OCI-LY1 (cell line): ENCODE measurements around the gene PHC3.

ENCODE experiments used
- H2AFZ ChIP-seq: fragments of 200-600 bp; sonication (generic), shearing (Covaris generic); 2 replicates; pipeline ENCODE4 v1.6.0; 2014; ENCODE audit warnings: antibody characterized with exemption, mild to moderate bottlenecking, low read length
- H3F3A ChIP-seq: fragments of 200-600 bp; sonication (generic), shearing (Covaris generic); 2 replicates; pipeline ENCODE4 v1.6.0; 2014; ENCODE audit warnings: mild to moderate bottlenecking, antibody characterized with exemption, low read length, moderate library complexity; ENCODE audit not compliant: insufficient read depth
- H3K27ac ChIP-seq: fragments of 200-600 bp; sonication (generic); 2 replicates; pipeline ENCODE4 v1.5.1; 2014; ENCODE audit warnings: low read length, mixed run types, mild to moderate bottlenecking, low read depth; ENCODE audit not compliant: poor library complexity, severe bottlenecking
- H3K27me3 ChIP-seq: fragments of 200-600 bp; sonication (generic); 2 replicates; pipeline ENCODE4 v1.6.0; 2014; ENCODE audit warnings: antibody characterized with exemption, mild to moderate bottlenecking, low read length, moderate library complexity; ENCODE audit not compliant: insufficient read depth
- H3K36me3 ChIP-seq: fragments of 200-600 bp; sonication (generic); 2 replicates; pipeline ENCODE4 v1.6.1; 2014; ENCODE audit warnings: mild to moderate bottlenecking, antibody characterized with exemption, low read length, moderate library complexity, mixed read lengths; ENCODE audit not compliant: insufficient read depth
- H3K4me1 ChIP-seq: fragments of 200-600 bp; sonication (generic); 2 replicates; pipeline ENCODE4 v1.5.1; 2014; ENCODE audit warnings: mild to moderate bottlenecking, low read length, moderate library complexity; ENCODE audit not compliant: insufficient read depth, severe bottlenecking
- H3K4me2 ChIP-seq: fragments of 200-600 bp; sonication (generic), shearing (Covaris generic); 2 replicates; pipeline ENCODE4 v1.6.1; 2014; ENCODE audit warnings: low read length
- H3K4me3 ChIP-seq: fragments of 200-600 bp; sonication (generic); 2 replicates; pipeline ENCODE4 v1.5.1; 2014; ENCODE audit warnings: low read length, low read depth, mild to moderate bottlenecking, mixed read lengths; ENCODE audit not compliant: poor library complexity, severe bottlenecking
- H3K79me2 ChIP-seq: fragments of 200-600 bp; shearing (Covaris generic); 2 replicates; pipeline ENCODE4 v1.6.1; 2016; ENCODE audit warnings: mixed run types, low read length, mixed read lengths; ENCODE audit not compliant: insufficient read depth
- H3K9ac ChIP-seq: fragments of 200-600 bp; sonication (generic), shearing (Covaris generic); 2 replicates; pipeline ENCODE4 v1.6.1; 2014; ENCODE audit warnings: mild to moderate bottlenecking, low read length, mixed read lengths
- H3K9me2 ChIP-seq: fragments of 200-600 bp; sonication (generic), shearing (Covaris generic); 2 replicates; pipeline ENCODE4 v1.6.1; 2014; ENCODE audit warnings: low read depth, mild to moderate bottlenecking, low read length, mixed read lengths
- H3K9me3 ChIP-seq: fragments of 200-600 bp; shearing (Covaris generic); 2 replicates; pipeline ENCODE4 v1.6.1; 2014; ENCODE audit warnings: low read length, mixed read lengths
- H4K20me1 ChIP-seq: fragments of 200-600 bp; sonication (generic), shearing (Covaris generic); 2 replicates; pipeline ENCODE4 v1.6.0; 2016; ENCODE audit warnings: mild to moderate bottlenecking, low read length; ENCODE audit not compliant: insufficient read depth
- CTCF ChIP-seq: fragments of 200-600 bp; sonication (generic), shearing (Covaris generic); IDR thresholded peaks from 2 replicates; pipeline ENCODE4 v1.5.1; 2017; ENCODE audit warnings: mild to moderate bottlenecking, antibody characterized with exemption, low read length, moderate library complexity, mixed read lengths
- EZH2 ChIP-seq: fragments of 200-600 bp; sonication (generic), shearing (Covaris generic); IDR thresholded peaks from 2 replicates; pipeline ENCODE4 v1.8.0; 2017; ENCODE audit warnings: borderline replicate concordance, mixed run types, mild to moderate bottlenecking, antibody characterized with exemption, low read length, moderate library complexity, mixed read lengths

Gene PHC3

GRCh38 chr3:170221924-170222646, 40.6 kb upstream of the PHC3 start, which contains the start of gene PRKCI:
Gene PRKCI, plus strand, starts transcription at chr3:170222424. Its CDS starts 246 bp downstream, at chr3:170222670.
- TF ChIP-seq CTCF (no peak), EZH2 (no peak)
- Histone ChIP-seq H3K4me2 (peak within 1 kb of the TSS; percentile 86), H3K4me3 (peak within 1 kb of the TSS; percentile 79), H3K79me2 (0 out of 2 replicates have a peak, but pooled peaks cover 3% of the 10 kb centered on the region), H3K36me3 (no peaks in the 10 kb centered on the region), H3K9ac (peak within 1 kb of the TSS; percentile 75), H3K9me3 (no peaks in the 10 kb centered on the region), H3F3A (no peaks in the 10 kb centered on the region), H3K27me3 (no peaks in the 10 kb centered on the region), H4K20me1 (no peaks in the 10 kb centered on the region), H3K9me2 (no peaks in the 10 kb centered on the region), H3K4me1 (peaks cover 17% of the 10 kb centered on the region), H2AFZ (peak within 1 kb of the TSS; percentile 93), H3K27ac (peak within 1 kb of the TSS; percentile 50)

GRCh38 chr3:170220871-170221270, 39.3 kb upstream of the PHC3 start:
- Histone ChIP-seq H3K9me2 (no peaks in the 10 kb centered on the region), H3K79me2 (0 out of 2 replicates have a peak, but pooled peaks cover 3% of the 10 kb centered on the region), H3K4me1 (peaks cover 17% of the 10 kb centered on the region), H3K9me3 (peaks cover 7% of the 10 kb centered on the region), H3K36me3 (no peaks in the 10 kb centered on the region), H3K27me3 (no peaks in the 10 kb centered on the region), H3K4me3 (no peak overlapping the region), H3F3A (no peaks in the 10 kb centered on the region), H4K20me1 (no peaks in the 10 kb centered on the region), H3K27ac (no peak overlapping the region), H3K9ac (no peak overlapping the region), H3K4me2 (no peak overlapping the region), H2AFZ (no peak overlapping the region)
- TF ChIP-seq CTCF (no peak), EZH2 (no peak)

GRCh38 chr3:170219850-170220249, 38.3 kb upstream of the PHC3 start:
- no peak for TF ChIP-seq EZH2

More at GRCh38 chr3:170219850-170220249, 38.3 kb upstream of the PHC3 start:
- H4K20me1 ChIP-seq = no peaks in the 10 kb centered on the region
- 0 out of 2 replicates have a peak, but pooled peaks cover 3% of the 10 kb centered on the region for H3K79me2 ChIP-seq
- no peak overlapping the region for H3K27ac ChIP-seq
- no peak overlapping the region for H3K4me3 ChIP-seq
- H3K9me2 ChIP-seq = no peaks in the 10 kb centered on the region
- no peak overlapping the region for H2AFZ ChIP-seq
- no peaks in the 10 kb centered on the region for H3F3A ChIP-seq
- peaks cover 17% of the 10 kb centered on the region for H3K4me1 ChIP-seq
- no peak overlapping the region for H3K4me2 ChIP-seq
- H3K27me3 ChIP-seq = no peaks in the 10 kb centered on the region
- H3K9ac ChIP-seq = no peak overlapping the region
- no peaks in the 10 kb centered on the region for H3K36me3 ChIP-seq
- peaks cover 7% of the 10 kb centered on the region for H3K9me3 ChIP-seq
